Measurements from ENCODE around the gene MBIP. TPM values are rescaled to one million over a fixed set of nuclear protein-coding genes. Genes with fewer than 3 reads are reported as not detected.
"Not testable (repeated sequence)": the region's sequence is repeated elsewhere in the genome, so short reads cannot be mapped to it uniquely, and the experiment has no call there.

MBIP gene
- total RNA-seq, 1 donor from 2014 or later: 41.5 TPM

DNA sequence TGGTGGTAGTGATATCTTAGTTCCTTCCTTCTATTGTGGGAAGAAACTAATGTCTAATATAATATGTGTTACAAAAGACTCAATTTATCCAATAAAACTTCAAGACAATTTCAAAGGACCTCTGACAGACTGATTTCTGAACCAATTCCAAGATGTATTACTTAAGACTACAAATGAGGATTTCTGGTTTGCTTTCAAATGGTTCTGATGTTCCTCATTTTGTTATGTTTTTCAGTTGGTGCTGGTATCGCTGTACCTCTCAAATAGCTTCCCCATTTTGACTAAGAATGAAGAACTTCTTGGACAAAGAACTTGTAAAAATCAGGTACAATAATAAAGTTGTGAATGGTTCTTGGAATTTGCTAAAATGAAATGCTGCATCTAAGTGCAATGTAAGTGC, 19.4 kb upstream of the MBIP start:
- Mint-ChIP-seq H3K27me3 (ENCODE audit: low read depth) (peaks cover 43% of the 10 kb centered on the region), H3K36me3 (no peaks in the 10 kb centered on the region), H3K4me1 (no peaks in the 10 kb centered on the region), H3K4me3 (no peak overlapping the region), H3K9me3 (no peaks in the 10 kb centered on the region), H3K27ac (no peak overlapping the region)
- TF ChIP-seq, protein P1, sequence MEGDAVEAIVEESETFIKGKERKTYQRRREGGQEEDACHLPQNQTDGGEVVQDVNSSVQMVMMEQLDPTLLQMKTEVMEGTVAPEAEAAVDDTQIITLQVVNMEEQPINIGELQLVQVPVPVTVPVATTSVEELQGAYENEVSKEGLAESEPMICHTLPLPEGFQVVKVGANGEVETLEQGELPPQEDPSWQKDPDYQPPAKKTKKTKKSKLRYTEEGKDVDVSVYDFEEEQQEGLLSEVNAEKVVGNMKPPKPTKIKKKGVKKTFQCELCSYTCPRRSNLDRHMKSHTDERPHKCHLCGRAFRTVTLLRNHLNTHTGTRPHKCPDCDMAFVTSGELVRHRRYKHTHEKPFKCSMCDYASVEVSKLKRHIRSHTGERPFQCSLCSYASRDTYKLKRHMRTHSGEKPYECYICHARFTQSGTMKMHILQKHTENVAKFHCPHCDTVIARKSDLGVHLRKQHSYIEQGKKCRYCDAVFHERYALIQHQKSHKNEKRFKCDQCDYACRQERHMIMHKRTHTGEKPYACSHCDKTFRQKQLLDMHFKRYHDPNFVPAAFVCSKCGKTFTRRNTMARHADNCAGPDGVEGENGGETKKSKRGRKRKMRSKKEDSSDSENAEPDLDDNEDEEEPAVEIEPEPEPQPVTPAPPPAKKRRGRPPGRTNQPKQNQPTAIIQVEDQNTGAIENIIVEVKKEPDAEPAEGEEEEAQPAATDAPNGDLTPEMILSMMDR (IDR thresholded peaks at IDR 0.05; ENCODE audit: unreplicated experiment): no peak
- no peak for DNase-seq (ENCODE audit: low spot score in 2 of 2, unreplicated experiment in 2 of 2)

DNA sequence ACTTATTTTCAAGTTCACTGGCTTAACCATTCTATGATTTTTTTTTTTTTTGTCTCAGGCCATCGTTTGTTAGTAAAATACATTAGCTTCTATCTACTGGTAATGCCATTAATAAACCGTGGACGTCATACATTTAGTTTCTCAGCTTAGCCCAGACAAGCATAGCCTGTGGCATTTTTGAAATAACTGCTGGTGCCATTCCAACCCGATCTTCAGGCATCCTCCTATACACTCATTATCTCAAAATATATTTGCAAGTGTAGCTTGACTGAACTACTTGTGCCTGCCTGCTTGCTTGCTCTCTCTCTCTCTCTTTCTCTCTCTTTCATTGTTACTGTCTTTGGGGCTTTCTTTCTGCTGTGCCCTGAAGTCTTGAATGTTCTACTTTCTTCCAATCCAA, 12.7 kb upstream of the MBIP start:
- TF ChIP-seq, protein P1 (IDR thresholded peaks at IDR 0.05; ENCODE audit: unreplicated experiment): no peak
- Mint-ChIP-seq H3K27ac (no peak overlapping the region), H3K36me3 (no peaks in the 10 kb centered on the region), H3K9me3 (no peaks in the 10 kb centered on the region), H3K27me3 (ENCODE audit: low read depth) (peaks cover 17% of the 10 kb centered on the region), H3K4me3 (no peak overlapping the region), H3K4me1 (peaks cover 4% of the 10 kb centered on the region)
- no peak for DNase-seq (ENCODE audit: low spot score in 2 of 2, unreplicated experiment in 2 of 2)

DNA sequence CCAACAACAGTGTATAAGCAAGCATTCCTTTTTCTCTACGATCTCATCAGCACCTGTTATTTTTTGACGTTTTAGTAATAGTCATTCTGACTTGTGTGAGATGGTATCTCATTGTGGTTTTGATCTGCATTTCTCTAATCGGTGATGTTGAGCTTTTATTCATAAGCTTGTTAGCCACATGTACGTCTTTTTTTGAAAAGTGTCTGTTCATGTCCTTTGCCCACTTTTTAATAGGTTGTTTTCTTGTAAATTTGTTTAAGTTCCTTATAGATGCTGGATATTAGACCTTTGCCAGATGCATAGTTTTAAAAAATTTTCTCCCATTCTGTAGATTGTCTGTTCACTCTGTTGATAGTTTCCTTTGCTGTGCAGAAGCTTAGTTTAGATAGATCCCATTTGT, 7.1 kb upstream of the MBIP start:
- H3K4me3 Mint-ChIP-seq; H3K36me3 Mint-ChIP-seq; H3K27ac Mint-ChIP-seq; DNase-seq (ENCODE audit: low spot score in 2 of 2, unreplicated experiment in 2 of 2); H3K4me1 Mint-ChIP-seq: not testable (repeated sequence)
- Mint-ChIP-seq H3K9me3 (peaks cover 17% of the 10 kb centered on the region), H3K27me3 (ENCODE audit: low read depth) (peaks cover 54% of the 10 kb centered on the region)

DNA sequence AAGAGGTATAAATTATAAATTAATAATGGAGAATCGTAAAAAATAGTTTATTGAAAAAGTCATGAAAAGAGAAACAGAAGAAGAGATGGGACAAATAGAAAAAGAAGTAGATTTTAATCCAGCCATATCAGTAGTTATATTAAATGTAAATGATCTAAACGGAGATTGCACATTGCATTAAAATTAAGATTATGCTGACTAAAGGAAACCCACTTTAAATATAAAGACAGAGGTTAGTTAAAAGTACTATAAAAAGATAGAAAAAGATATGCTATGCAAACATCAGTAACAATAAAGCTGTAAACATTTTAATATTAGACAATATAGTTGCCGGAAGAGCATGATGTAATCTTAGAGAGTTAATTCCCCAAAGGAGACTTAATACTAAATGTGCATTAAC, 5.4 kb upstream of the MBIP start:
- Mint-ChIP-seq H3K36me3 (no peaks in the 10 kb centered on the region), H3K27me3 (ENCODE audit: low read depth) (peaks cover 62% of the 10 kb centered on the region), H3K27ac (no peak overlapping the region), H3K4me3 (no peak overlapping the region), H3K9me3 (peaks cover 17% of the 10 kb centered on the region), H3K4me1 (peaks cover under 1% of the 10 kb centered on the region)
- TF ChIP-seq, protein P1 (IDR thresholded peaks at IDR 0.05; ENCODE audit: unreplicated experiment): no peak
- DNase-seq (ENCODE audit: low spot score in 2 of 2, unreplicated experiment in 2 of 2): no peak

DNA sequence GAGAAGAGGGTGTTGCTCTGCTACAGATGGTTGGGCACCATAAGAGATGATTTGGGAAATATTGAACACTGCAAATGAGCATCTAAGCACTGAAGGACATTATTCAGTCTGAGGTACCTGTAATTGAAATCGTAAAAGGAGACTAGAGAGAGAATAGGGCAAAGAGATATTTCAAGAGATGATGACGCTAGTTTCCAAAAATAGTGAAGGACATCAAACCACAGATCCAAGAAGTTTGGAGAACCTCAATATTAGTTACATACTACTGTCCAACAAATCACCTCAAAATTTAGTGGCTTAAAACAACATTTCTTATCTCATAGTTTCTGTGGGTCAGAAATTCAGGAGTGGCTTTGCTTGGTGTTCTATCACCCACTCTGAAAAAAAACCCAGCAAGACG, 4.5 kb upstream of the MBIP start:
- peaks cover 17% of the 10 kb centered on the region for H3K9me3 Mint-ChIP-seq
- no peak overlapping the region for H3K4me3 Mint-ChIP-seq
- H3K4me1 Mint-ChIP-seq: peaks cover 5% of the 10 kb centered on the region
- no peak for DNase-seq (ENCODE audit: low spot score in 2 of 2, unreplicated experiment in 2 of 2)
- no peak overlapping the region for H3K27ac Mint-ChIP-seq
- peaks cover 63% of the 10 kb centered on the region for H3K27me3 Mint-ChIP-seq (ENCODE audit: low read depth)
- TF ChIP-seq, protein P1 (IDR thresholded peaks at IDR 0.05; ENCODE audit: unreplicated experiment): no peak
- no peaks in the 10 kb centered on the region for H3K36me3 Mint-ChIP-seq

DNA sequence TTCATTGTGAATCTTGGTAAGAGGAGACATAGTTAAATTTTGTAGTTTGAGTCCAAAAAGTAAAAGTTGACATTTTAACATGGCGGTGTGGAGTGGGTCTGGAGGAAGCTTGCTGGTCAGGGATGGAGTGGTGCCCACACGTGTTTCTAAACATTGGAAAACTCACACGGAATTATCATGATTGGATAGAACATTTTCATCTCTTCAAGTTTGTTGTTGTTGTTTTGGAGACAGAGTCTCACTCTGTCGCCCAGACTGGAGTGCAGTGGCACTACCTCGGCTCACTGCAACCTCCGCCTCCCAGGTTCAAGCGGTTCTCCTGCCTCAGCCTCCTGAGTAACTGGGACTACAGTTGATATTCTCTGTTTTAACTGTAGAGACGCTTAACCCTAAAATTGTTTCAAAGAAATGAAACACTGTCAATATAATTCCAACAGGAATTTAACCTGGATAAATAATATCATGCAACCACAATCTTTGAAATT, 502 bp upstream of the MBIP start:
- Mint-ChIP-seq H3K9me3 (peaks cover 7% of the 10 kb centered on the region), H3K27me3 (ENCODE audit: low read depth) (peaks cover 37% of the 10 kb centered on the region), H3K4me1 (peaks cover 23% of the 10 kb centered on the region), H3K4me3 (peak overlapping the region; percentile 89), H3K27ac (peak overlapping the region; percentile 96), H3K36me3 (no peaks in the 10 kb centered on the region)
- no peak for DNase-seq (ENCODE audit: low spot score in 2 of 2, unreplicated experiment in 2 of 2)
- TF ChIP-seq, protein P1 (IDR thresholded peaks at IDR 0.05; ENCODE audit: unreplicated experiment): no peak

All from mesothelial cell of epicardium (in vitro differentiated cells).